Measurements from ENCODE around the gene SELENON.

Gene SELENON, protein sequence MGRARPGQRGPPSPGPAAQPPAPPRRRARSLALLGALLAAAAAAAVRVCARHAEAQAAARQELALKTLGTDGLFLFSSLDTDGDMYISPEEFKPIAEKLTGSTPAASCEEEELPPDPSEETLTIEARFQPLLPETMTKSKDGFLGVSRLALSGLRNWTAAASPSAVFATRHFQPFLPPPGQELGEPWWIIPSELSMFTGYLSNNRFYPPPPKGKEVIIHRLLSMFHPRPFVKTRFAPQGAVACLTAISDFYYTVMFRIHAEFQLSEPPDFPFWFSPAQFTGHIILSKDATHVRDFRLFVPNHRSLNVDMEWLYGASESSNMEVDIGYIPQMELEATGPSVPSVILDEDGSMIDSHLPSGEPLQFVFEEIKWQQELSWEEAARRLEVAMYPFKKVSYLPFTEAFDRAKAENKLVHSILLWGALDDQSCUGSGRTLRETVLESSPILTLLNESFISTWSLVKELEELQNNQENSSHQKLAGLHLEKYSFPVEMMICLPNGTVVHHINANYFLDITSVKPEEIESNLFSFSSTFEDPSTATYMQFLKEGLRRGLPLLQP

DNA sequence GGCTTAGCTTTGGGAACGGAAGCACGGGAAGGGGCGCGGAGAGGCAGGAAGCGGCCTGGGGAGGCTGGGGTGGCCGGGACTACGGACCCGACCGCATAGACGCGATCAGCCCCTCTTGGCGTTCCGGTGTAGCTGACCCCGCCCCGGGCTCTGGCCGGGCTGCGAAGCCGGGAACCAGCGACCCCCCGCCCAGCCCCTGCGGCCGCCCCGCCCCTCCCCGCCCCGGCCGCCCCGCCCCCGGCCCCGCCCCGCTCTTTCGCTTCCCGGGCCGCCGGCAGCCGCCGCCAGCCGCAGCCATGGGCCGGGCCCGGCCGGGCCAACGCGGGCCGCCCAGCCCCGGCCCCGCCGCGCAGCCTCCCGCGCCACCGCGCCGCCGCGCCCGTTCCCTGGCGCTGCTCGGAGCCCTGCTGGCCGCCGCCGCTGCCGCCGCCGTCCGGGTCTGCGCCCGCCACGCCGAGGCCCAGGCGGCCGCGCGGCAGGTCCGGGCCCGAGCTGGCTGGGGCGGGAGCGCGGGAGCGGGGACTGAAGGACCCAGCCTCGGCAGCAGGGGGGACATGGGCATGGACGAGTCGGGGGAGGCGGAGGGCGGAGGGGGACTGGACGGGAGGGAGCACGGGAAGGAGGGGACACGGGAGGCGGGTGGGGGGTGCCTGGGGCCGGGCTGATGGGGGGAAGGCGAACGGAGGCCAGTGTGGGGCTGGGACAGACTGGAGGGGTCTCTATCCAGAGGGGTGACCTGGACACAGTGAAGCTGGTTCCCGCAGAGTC lies at the start of gene SELENON:
TSS of gene SELENON (plus strand) at position 259 of the 768 bp plus-strand sequence. CDS start at position 297, 38 bp downstream.
- no peak for DNase-seq (ENCODE audit: extremely low read depth in 1 of 2, low read depth in 1 of 2)

DNA sequence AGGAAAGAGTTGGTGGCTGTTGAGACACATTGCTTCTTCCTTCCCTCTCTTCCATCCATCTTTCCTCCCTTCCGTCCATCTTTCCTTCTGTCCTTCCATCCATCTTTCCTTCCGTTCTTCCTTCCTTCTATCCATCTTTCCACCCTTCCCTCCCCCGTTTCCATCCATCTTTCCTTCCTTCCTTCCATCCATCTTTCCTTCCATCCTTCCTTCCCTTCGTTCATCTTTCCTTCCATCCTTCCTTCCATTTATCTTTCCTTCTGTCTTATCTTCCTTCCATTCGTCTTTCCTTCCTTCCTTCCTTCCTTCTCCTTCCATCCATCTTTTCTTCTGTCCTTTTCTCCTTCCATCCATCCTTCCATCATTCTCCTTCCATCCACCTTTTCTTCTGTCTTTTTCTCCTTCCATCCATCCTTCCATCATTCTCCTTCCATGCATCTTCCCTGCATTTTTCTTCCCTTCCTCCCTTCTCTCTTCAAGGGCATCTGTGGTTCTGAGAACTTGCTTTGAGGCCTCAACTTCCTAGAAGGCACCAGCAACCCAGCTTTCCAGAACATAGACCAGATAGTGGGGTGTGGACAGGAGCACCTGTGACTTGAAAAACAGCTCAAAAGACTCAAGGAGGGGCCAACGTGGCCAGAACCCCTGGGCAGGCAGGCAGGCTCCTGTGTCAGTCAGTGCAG lies 48.9 kb upstream of the SELENON start:
- DNase-seq (ENCODE audit: extremely low read depth in 1 of 2, low read depth in 1 of 2): no peak

DNA sequence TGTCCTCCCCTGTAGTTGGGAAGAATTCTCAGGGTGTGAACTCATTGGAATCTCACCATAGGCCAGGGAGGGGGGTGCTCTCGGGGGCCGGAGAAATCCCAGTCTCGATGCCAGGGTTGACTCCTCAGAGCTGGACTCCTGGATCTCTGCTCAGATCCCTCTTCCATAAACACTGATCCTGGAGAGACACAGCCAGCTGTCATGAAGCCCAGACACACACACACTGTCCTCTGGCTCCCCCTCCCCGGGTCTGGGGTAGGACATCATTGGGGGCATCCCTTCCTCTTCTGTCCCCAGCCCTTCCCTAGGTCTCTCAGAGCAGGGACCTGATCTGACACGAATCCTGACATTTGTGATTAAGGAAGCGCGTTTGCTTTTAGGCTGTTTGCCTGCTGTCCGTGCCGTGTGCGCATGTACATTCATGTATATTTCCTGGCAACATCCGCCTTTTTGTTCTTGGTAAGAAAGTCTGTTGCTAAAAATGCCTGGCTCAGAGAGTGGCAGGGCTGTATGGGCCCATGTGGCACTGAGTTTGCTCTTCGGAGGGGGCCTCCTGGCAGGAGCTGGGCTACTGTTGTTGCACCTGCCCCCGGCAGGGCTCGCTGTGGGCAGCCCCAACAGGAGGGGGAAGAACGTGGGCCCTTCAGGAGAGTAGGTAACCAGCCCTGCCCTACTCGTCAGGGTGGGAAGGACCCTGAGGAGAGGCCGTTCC lies 45.4 kb upstream of the SELENON start:
- DNase-seq (ENCODE audit: extremely low read depth in 1 of 2, low read depth in 1 of 2): no peak

DNA sequence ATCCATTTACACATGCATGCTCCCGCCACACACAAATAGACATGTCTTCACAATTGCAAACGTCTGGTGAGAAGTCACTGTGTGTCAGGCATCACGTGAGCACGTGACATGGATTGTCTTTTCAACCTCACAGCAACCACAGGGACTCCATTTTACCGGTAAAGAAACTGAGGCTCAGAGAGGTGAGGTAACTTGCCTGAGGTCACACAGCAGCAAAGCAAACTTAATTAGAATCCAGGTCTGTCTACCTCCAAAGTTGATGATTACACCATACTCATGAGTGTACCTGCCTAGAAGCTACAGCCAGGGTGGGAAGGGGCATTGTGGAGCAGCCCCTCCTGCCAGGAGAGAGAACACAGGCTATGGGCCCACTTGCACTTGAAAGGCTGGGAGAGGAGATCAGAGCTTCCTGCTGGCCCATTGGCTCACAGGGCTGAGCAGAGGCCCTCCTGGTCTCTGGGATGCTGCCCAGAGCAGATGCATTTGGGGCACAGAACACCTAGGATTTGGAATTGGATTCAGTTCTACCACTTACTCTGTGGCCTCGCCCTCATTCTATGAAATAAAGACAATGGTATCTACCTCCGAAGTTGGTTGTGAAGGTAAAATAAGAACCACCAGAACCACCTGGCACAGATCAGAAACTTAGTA lies 44.4 kb upstream of the SELENON start:
- DNase-seq (ENCODE audit: extremely low read depth in 1 of 2, low read depth in 1 of 2): no peak

DNA sequence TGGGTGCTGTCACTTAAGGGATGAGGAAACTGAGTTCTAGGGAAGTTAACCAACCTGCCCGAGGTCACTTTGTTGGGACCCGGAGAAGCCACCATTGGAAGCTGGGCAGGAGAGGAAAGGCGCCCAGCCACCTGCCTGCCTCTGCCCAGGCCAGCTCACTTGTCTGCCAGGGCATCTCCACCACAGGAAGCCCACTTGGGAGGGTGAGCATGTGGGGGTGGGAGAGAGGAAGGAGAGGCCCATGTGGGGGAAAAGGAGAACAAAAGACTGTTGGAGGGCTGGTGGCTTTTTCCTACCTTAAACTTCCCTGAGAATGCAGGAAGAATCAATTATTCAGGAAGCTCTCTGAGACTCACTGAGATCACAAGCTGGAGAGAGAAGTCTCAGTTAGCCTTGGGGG lies 43.8 kb upstream of the SELENON start:
- DNase-seq (ENCODE audit: extremely low read depth in 1 of 2, low read depth in 1 of 2): no peak

DNA sequence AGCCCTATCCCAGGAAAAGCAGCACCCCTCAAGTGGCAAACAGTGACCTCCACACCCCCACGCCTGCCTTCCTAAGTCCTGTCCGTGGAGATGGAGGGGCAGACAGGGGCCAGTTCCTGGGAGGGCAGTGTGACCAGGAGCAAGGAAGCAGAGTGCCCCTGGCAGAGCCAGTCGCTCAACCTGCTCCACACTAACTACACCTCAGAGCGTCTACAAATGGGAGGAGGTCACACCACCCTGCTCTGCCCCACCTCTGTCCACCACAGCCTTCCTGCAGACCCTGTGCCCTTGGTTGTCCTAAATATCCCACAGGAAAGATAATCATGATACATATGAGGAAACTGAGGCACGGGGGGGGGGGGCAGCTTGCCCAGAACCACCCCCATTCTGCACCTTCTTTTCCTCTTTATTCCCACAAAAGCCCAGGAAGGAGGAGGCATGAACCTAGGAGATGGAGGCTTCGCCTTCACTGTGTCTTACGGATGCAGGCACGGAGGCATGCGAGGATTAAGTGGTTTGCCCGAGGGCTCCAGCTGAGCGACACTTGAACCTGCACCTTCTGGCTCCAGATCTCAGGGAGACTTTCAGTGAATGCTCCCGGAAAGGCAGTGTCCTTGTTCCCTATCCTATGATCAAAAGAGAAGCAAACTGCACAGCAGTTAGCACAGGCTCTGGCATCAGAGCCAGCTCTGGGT lies 42.7 kb upstream of the SELENON start:
- no peak for DNase-seq (ENCODE audit: extremely low read depth in 1 of 2, low read depth in 1 of 2)

DNA sequence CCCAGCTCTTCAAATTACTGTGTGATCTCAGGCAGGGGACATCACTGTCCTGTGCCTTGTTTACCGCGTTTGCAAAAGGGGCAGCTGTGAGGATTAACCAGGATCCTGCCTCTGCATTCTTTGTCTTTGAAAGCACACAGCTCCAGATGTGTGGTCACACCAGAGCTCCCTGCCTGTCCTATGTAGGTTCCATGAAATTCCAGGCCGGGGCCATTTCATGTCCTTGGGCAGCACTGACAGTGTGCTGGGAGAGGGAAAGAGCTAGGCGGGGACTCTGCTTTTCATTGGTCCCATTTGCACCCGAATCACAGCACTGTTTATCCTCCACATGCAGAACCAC lies 42.2 kb upstream of the SELENON start:
- no peak for DNase-seq (ENCODE audit: extremely low read depth in 1 of 2, low read depth in 1 of 2)

DNA sequence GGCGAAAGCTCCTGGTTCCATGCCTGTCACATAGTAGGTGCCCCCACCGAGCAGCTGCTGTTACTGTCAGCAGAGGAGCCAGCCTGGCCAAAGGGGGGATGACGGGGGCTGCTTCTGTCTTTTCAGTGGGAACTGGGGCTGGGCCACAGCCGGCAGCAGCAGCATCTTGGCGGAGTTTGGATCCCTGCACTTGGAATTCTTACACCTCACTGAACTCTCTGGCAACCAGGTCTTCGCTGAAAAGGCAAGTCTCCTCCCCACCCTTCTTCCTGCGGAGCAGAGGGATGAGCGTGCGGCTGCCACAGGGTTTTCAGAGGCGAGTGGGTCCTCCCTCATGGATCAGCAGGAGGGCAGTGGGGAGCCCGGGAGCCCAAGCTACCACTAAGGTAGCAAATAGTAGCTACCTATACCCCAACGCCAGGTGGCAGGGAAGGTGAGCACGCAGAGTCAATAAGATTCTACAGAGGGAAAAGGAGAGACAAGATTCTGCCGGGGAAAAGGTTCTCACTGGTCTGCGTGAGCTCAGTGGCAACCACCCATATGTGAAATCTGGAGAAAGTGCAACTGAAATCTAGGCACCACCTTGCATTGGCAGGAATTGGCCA lies 41.4 kb upstream of the SELENON start:
- DNase-seq (ENCODE audit: extremely low read depth in 1 of 2, low read depth in 1 of 2): no peak

DNA sequence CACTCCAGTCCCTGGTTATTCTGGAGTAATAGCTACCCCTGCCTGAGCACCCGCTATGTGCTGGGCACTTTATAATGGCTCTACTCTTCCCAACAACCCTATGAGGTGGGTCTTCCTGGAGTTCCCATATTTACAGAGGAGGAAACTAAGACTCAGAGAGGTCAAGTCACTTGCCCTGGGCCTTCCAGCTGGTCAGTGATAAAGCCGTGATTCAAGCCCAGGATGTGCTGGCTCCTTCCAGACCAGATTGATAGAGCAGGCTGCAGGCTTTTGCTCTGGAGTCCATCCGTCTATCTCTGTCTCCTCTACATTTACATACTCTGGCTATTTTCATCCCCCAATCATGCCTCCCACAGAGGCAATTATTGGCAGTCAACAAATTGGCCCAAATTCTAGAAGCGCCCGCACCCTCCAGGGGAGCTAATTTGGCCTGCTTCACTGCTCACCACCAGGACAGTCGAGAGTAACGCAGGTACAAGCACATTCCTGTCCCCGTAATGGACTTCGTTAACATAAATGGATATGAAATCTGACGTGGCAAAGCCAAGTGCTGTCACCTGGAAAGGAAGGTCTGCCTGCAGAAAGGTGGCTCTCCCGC lies 39.8 kb upstream of the SELENON start:
- no peak for DNase-seq (ENCODE audit: extremely low read depth in 1 of 2, low read depth in 1 of 2)

DNA sequence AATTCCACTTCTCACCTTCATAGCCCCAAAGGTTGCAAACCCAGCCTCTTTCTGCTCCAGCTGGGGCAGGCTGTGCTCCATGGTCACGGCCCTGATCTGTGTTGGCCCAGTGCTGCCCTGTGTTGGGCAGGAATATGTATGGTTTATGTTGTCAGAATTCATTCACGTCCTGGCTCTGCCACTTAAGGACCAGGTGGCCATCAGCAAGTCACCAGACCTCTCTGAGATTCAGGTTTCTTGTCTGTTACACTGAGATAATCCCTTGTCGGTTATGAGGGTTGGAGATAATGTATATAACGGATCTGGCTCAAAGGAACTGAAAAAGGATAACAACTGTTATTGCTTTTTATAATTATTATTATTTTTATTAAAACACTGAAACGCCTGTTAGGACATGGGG lies 39.1 kb upstream of the SELENON start:
- DNase-seq (ENCODE audit: extremely low read depth in 1 of 2, low read depth in 1 of 2): no peak

DNA sequence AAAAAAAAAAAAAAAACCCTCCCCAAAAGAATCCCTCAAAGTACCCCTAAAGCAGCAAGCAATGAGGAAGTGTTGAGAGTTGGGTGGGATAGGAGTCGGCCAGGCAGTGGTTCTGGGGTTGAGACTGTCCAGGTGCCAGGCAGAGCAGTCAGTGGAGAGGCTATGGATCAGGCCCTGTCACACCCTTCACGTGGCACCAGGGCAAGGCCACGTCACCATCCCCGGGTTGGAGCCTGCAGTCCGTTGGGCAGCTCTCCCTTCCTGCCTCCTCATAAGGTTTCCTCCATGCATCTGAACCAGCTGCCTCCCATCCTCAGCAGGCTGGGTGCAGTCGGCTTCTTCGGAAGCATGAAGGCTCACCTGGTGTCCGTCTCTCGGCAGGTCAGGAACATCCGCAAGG lies 36.5 kb upstream of the SELENON start:
- no peak for DNase-seq (ENCODE audit: extremely low read depth in 1 of 2, low read depth in 1 of 2)

DNA sequence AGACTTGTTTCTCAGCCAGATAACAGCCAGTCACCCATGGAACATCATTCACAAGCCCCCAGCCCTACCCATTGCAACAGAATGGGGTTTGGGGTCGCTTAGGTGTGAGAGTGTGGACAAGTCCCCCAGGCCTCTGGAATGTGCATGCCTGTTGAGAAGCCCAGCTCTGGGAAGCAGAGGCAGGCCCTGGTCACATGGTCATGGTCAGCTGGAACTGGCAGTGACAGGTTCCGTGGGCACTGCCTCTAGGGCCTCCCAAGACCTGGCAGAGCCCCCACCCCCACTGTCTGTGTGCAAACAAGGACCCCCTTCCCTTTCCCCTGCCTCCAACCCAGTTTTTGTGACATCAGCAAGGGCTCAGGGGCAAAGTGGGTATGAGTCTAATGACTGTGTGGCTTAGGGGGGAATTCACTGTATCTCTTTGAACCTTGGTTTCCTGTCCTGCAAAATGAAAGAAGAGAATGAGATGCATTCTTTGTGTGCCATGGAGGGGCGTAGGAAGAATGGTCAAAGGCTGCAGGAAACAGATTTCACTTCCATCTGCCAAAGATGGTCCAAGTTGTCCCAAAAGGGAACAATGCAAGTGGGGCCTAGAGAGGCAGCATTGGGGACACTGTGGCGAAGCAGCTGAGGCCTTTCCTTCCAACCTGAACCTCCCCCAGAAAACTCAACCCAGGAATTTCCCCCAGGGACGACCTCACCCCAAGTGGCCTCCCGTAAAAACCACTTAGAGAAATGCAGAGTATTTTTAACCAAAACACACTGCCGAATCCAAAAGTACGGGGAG lies 34.7 kb upstream of the SELENON start:
- no peak for DNase-seq (ENCODE audit: extremely low read depth in 1 of 2, low read depth in 1 of 2)

DNA sequence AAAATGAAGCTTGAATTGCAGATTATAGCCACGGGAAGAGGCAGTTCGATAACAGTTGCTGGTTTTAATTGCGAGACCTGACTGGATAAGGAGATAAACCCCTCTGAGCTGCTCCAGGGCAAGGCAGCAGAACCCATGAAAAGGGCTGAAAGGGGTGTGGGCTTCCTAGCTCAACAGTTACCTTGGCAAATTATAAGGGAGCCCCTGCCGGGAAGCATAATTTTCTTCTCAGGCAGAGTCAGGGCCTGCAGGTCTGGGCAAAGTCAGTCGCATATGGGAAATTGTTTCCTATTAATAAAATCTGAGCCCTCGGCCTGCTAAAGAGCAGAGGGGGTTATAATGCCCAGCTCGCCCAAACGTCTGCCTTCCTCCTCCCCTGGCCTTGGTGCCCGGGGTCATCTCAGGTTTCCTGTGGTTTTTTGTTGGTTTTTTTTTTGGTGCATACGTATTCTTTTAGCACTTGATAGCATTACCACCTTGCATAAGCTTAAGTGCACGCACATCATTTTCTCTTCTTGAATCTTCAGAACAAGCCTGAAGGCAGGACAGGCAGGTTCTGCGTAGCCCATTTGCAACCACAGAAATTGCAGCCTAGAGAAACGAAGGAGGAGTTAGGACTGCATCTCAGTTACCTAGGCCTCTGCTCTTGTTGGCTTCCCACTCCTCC lies 33.9 kb upstream of the SELENON start:
- no peak for DNase-seq (ENCODE audit: extremely low read depth in 1 of 2, low read depth in 1 of 2)

DNA sequence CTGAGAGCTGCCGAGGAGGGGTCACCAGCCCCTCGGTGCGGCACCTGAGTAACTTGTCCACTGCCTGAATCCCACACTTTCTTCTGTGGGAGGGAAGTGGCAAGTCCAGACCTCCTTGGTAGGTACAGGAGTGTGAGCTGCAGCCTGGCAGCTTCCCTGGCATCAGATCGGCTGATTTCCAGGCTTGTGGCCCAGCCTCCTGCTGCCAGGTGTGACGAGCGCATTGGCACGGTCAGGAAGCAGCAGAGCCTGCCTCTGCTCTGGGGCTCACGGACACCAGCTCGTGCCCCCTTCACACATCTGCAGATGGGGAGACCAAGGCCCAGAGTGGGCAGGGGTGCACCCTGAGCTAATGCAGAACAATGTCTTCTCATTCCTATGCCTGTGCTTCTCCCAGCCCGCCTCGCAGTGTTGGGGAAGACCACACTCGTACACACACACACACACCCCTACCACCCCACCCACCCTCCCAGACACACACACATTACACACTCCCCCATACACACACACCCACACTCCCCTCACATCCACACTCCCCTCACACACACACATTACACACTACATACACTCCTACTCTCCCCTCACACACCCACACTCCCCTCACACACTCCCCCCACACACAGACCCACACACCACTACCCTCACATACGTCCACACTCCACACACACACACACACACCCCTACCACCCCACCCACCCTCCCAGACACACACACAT lies 33.1 kb upstream of the SELENON start:
- DNase-seq (ENCODE audit: extremely low read depth in 1 of 2, low read depth in 1 of 2): no peak

DNA sequence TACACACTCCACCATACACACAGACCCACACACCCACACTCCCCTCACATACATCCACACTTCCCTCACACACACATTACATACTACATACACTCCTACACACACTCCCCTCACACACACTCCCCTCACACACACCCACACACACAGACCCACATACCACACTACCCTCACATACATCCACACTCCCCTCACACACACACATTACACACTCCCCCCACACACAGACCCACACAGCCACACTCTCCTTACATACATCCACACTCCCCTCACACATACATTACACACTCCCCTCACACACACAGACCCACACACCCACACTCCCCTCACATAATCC lies 32.6 kb upstream of the SELENON start:
- DNase-seq (ENCODE audit: extremely low read depth in 1 of 2, low read depth in 1 of 2): no peak

DNA sequence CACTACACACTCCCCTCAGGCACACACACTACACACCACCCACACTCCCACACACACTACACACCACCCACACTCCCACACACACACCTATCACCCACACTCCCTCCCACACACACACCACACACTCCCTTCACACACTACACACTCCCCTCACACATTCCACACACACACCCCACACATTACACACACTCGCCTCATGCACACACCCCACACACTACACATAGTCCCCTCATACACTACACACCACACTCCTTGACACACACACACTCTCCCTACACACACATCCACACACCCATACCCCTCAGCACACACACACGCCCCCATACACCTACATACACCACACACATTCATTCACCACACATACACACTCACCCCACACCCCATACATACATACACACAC lies 31.0 kb upstream of the SELENON start:
- no peak for DNase-seq (ENCODE audit: extremely low read depth in 1 of 2, low read depth in 1 of 2)

Data from stimulated activated CD8-positive, alpha-beta memory T cell treated with anti-CD3 and anti-CD28 coated beads, Interleukin-7, amount 100 ng/mL, for 48 hours (primary cell).